Inferior parietal cortex (tissue), 1 donor: ENCODE measurements around the gene FAM83F.
"Not testable (repeated sequence)": the region's sequence is repeated elsewhere in the genome, so short reads cannot be mapped to it uniquely, and the experiment has no call there.

Source experiments
- DNase-seq: peaks from one replicate; pipeline ENCODE4 v3.0.0-alpha.2; 2016; ENCODE audit errors: extremely low spot score

FAM83F gene

DNA sequence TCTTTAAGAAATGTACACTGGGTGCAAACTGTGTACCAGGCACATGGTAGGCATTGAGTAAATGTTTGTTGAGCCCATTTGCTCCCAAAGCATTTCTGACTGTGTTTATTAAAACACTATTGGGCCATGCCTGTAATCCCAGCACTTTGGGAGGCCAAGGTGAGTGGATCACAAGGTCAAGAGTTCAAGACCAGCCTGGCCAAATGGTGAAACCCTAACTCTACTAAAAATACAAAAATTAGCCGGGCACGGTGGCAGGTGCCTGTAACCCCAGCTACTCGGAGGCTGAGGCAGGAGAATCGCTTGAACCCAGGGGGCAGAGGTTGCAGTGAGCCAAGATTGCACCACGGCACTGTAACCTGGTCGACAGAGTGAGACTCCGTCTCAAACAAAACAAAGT is 1.9 kb upstream of the FAM83F start:
- DNase-seq = not testable (repeated sequence)

DNA sequence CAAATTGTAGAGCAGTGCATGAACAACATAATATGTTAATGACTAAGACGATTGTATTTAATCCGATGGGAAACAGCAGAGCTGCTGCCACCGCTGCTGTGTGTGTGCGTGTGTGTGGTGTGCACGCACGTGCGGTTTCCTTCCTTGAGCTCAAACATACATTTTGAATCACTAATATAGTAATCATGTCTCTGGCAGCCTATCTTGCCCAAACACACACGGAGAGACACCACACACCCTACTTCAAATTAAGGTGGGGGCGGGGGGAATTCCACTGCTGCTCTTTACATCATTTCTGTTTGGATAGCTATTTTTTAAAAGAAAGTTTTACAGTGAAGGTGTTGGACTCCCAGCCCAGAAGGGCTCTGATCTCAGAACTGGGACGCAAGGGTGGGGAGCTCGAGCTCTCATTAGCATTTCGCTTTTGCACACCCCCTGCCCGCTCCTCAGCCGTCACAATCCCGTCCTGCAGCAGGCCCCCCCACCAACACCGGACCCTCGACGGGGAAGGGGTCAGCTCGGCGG is 651 bp upstream of the FAM83F start:
- DNase-seq = no peak

DNA sequence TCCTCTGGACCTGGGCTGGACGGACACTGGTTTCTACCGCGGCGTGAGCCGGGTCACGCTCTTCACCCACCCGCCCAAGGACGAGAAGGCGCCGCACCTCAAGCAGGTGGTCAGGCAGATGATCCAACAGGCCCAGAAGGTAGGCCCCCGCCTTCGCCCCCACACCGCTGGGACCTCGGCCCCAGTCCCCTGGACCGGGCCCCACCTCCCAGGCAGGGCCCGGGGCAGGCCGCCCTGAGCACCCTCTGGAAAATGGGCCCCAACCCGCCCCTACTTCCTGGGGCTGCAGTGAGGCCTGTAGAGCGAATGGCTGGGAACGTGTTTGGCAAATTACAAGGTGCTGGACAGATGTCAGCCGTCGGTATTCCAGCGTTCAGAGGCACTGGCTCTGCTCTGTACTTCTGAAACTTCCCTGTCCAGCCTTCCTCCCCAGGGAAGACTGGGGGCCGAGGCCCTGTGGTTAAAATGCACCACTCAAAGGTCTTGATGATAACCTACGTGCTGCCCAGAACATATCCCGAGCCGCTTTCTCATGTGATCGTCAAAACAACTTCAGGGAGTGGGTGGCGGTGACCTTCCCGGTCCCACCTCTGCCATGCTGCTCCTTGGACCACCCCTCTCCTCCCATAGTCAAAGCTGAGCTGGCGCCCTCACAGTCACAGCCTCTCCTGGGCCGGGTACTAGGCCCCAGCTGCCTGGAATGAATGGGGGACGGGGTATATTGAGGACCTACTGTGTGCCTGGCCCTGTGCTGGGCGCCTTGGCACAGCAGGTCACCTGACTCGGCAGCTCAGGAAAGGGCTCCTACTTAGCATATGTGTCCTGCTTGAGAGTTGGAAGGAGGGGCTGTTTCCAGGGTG is 869 bp downstream of the FAM83F start:
- no peak for DNase-seq

DNA sequence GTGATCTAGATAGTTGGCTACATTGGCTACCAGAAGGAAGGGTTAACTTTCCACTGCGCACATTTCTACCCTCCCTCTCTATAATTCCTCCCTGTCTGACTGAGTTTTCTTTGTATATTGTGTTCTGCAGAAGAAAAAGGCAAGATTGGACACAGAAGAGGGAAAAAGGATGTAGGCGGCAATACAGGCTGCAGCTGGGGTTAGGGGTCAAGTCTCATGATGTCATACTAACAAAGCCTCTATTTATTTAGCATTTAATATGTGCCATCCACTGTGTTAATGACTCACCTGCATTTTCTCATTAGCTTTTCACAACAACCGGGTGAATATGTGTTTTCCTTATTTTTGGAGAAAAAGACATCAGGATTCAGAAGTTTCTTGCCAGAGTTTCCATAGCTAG is 2.0 kb downstream of the FAM83F start:
- no peak for DNase-seq

DNA sequence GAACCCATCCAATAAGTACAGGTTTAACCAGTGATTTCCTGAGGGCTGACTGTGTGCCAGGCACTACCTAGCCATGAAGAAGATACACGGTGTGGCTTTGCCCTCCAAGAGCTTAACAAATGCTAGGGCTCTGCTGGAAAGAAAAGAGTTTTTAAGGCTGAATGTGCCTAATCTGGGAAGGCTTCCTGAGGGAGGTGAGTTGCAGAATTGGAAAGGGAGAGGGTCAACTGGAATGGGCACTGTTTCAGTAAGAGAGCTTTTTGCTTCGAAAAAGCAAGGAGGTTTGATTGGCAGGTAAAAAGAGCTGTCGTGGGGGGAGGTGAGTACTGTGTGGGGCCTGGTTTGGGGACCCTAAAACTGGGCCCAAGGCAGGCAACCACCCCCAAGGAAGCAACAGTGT is 2.7 kb downstream of the FAM83F start:
- no peak for DNase-seq

DNA sequence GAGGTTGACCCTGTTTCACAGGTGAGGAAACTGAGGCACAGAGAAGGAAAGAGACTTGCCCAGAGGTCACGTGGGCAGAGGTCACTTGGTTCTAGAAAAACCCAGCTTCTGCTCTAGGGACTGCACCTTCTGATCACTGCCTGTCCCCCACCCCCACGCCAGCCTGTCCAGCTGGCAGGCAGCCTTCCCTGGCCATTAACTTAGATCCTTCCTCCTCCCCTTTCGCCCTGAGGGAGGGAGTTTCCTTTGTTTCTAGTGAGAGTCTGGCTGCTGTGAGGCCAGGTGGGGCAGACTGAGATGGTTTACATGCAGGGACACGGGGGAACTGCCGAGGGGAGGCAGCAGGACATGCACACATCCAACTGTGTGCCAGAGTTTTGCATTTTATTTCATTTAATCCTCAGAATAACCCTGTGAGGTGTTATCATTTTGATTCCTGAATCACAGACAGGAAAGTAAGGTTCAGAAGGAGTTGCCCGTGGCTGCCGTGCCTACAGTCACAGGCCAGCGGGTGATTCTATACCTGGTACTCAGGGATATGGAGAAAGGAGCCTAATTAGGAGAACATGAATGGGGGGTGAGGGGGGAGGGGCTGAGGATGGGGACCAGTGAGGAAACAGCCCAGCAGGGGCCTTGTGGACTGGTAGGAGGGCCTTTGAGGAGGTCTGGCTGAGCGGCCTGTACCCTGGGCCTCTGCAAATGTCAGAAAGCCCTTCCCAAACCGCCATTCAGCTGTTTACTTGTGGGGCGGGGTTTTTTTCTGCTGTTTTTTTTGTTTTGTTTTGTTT is 3.4 kb downstream of the FAM83F start:
- DNase-seq = no peak

DNA sequence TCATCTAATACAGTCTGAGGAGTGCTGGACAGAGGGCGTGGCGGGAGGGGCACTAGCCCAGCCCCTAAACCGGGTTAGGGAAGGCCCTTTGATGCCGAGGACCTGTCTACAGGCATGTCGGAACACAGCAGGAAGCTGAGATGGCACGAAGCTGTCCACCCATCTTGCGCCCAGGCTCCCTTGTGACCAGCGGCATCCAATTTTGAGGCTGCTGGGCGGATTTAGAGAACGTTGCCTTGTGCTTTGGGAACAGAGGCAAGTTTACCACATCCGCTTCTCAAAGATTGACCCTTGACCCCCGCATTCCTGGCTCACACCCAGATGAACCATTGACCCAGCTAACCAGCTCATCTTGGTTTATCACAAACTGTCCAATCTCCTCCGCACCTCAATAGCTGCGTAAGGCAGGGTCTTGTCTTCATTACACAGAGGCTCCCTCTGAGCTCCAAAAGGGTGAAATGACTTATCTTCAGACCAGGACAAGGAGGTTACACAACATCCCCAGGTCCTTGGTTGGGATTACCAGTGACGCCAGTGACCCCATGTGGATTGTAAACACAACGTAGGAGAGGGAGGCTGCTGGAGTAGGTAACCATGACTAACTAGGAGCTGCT is 4.5 kb downstream of the FAM83F start:
- DNase-seq = peak; percentile 25

DNA sequence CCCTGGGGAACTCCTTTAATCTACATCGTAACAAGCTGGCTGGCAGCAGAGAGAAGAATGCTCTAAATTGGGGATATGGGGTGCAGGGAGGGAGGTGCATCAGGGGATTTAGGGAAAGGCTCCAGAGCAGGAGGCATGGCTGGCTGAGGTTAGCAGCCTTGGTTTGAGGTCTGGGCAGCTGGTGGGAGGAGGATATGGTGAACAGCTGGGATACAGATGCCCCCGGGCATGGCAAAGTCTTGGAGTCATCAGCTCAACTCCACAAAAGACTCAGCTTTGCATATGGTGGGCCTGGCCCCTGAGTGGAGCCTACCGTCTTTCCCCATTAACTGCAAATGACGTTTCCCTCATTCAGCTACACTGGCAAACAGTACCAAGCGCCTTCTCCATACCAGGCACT is 5.4 kb downstream of the FAM83F start:
- no peak for DNase-seq

DNA sequence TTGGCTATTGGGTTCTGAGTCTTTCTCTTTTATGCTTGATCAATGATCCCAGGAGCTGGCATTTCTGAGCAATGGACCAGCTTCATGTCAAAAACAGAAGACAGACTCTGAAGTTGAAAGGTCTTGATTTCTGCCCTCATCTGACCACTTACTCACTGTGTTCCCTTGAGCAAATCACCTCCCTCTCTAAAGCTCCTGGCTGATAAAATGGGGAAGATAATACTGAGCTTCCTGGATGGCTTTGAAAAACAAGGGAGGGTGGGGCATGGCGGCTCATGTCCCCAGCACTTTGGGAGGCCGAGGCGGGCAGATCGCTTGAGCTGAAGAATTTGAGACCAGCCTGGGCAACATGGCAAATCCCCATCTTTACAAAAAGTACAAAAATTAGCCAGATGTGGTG is 6.4 kb downstream of the FAM83F start:
- no peak for DNase-seq

DNA sequence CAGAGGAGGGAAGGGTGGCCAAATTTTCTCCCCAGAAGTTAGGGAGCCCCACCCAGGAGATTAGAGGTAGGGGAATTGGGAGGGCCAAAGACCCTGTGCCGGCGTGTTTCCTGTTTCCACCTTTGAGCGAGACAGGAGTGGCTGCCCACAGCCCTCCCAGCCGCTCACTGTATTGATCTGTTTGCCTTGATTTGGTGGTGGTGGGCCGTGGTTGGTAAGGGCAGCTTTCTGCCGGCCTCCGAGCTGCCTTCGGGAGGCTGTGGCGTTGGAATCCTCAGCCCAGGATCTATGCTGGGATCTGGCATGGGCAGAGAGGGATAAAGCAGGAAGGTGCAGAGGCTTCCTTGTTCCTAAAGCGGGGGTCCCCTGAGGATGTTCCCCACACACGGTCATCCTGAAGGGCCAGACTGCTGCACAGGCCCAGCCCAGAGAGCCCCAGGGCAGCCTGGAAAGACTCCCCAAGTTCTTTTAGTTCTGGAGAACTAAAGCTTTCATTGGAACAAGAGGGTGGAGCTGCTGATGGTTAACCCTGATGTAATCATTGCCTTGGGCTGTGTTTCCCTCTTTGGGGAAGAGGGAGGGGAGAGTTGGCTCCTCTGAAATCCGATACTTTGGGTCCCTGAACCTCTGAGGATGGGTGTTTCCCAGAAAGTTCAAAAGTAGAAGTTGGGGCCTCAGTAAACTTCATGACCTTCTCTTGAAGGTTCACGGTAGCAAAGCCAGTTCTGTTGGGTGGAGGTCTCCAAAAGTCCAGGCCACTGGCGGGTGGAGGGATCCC is 7.2 kb downstream of the FAM83F start:
- no peak for DNase-seq

DNA sequence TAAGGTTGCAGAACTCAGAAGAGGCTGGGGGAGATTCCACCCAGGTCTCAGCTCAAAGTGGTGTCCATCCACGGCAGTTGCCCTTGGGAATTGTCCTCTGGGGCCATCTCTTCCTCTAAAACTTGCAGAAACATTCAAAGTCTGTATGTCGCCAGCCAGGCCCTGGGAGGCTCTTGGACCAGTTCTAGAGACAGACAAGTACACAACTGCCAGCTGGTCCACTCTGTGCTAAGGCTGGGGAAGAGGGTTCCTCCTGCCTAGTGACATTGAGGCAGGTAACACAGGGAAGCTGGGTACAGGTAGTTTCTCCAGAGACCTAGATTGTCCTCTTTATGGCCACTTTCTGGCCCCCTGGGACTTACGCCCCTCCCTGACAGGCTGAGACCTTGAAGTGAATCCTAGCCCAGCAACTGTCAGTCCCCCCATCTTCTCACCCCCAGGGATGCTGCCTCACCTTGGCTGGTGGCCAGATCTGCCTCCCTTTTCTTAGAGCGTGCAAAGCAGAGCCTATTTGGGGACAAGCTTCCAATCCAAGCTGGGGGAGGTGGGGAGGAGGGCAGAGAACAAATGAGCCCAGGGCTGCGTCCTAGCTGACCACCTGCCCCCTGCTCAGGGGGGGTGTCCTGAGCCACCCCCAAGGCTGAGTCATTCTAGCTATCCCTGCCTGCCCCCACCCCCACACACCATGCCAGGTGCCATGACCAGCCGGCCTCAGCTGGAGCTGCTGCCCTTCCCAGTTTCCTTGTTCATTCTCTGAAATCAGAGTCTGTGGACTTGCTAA is 8.4 kb downstream of the FAM83F start:
- DNase-seq = no peak

DNA sequence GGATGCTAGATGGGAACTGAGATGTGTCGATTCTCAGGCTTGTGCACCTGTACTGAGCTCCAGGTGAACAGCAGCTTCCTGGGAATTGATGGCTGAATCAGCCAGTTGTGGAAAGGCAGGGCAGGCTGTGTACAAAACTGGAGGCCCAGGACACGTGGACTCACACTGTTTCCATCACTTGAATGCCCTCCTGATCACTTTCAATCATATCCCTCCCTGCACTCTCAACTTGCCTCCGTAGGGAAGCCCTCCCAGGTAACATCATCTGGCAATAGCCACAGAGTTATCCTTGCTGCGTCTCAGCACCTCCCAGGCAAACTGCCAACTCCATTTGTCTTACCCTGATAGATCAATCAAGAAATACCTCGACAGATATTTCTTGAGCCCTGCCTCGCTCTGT is 10.1 kb downstream of the FAM83F start:
- no peak for DNase-seq

DNA sequence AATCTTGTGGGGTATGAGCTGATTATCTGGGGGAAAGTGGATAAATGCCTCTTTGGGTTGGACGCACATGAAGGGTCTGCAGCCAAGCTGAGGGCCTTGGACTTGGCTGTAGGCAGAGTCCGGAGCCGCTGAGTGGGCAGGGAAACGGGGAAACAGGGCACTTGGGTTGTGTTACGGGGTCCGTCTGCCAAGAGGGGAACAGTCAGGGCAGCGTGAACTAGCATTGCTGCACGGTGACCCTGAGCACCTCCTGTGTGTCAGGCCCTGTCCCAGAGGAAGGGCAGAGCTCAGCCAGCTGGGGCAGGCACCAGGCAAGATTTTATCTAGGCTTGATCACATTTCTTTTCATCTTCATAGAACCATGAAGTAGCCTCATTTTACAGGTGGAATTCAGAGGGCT is 11.9 kb downstream of the FAM83F start:
- no peak for DNase-seq

DNA sequence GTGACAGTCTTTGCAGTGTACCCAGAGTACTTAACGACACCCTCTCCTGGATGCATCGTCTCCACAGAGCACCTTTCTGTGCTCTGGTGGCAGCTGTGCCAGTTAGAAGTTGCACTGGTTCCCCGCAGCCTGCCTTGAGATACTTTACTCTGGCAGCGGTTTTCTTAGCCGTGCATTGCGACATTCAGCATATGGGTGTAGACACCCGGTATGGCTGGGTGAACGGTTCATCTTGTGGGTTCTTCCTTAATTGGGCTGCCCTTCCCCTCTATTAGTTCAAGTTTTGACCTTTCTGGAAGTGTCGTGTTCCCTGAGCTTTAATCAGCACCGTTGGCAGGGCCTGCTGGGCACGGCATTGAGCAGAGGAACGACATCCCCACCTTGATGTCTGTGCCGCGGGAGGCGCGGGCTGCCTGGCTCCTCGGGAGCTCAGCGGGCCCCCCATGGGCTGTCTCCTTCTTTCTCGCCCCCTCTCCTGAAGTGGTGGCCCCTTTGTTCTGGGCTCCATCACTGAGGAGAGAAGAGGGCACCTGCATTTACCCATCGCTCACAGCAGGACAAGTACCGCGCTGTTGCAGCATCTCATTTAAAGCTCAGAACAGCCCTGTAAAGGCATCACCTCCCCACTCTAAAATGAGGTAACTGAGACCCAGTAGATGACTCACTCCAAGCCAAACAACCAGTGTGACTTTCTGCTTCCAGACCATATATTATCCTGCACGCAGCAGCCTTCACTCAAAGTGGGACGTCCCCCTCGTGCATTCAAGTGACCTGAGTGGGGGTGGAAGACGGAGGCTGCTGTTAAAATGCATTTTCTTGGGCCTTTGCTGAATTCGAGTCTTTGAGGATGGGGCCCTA is 13.3 kb downstream of the FAM83F start:
- no peak for DNase-seq

DNA sequence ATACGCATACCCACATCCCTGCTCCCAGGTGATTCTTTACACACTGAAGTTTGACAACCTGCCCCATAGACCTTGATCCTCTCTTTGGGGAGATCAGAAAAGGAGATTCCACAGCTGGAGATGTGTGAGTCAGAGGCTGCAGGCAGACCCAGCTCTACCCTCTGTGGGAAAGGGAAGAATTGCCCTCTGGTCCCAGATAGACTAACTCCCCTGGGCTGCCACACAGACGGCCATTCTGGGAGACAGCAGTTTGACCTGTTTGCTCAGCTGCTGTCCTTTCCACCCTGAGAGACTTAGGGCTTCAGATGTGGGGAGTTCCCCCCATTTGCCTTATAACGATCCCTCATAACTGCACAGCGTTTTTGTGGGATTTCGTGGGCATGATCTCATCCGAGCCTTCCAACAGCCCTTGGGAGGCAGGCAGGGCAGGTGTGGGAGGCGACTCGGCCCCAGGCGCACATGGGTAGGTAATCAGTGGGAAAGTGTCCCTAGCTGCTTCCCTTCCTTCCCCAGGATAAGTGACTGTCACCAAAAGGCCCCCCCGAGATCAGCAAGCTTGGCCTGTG is 14.1 kb downstream of the FAM83F start:
- no peak for DNase-seq

DNA sequence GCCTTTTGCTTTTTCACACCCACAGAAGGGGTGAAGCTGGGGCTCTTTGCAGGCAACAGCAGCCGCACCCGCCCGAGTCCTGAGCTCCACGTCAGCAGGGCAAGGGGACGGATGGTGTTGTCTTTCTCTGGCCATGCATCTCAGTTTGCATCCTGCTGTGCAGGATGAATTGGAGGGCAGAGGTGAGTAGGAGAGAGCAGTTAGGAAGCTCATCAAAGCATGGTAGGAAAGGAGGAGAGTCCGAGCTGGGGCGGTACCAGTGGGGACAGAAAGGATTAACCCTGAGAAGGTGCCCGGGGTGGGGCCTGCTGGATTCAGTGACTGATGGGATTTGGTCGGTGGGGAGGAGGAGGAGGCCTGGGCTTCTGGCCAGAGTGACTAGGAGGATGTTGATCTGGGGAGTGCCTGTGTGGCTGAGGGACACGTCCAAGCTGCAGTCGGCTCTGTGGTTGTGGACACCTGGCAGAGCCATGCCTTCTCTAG is 14.6 kb downstream of the FAM83F start:
- DNase-seq = no peak

DNA sequence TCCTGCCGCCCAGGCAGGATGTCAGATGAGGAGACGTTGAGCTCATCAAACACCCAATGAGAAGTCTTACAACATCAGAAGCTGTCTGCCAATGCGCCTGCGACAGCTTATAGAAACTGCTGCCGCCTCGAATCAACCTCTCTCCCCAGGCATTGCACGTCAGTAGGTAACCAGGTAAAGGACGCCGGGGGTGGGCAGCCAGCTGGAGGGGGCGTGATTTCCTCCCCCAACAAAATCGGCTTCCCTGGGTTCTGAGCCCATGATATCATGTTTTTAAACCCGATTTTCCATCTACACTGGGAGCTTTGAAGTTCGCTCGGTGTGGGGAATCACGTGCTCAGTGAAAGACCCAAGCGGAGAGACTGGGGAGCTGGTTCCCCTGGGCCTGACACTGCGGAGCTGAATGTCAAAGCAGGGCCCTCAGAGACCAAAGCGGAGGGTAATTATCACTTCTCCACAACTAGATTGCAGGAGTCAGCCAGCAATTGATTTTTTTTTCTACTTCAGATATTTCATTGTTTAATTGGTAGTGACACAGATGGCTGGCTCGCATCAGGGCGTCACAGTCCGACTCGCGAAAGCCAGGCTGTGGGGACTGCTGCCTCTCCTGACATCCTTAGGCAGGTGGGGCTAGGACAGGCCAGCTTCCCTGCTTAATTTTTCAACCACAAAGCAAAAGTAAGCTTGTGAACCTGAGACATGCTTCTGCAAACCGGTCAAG is 15.4 kb downstream of the FAM83F start:
- DNase-seq = no peak

DNA sequence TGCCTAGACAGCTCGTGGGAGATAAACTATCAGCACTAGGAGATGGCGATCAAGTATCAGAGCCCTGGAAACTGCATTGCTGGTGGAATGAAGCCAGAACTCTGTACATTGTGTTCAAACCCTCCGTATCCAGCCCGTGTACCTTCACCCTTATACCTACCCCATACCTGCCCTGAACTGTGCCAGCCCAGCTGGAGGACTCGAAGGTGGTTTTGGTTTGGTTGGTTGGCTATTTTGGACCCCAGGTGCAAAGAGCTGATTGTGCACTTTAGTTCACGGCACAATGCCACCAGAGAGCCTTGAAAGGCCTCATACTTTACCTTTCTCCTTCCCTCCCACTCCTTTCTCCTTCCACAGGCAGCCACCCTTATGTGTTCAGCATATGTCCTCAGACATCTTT is 16.0 kb downstream of the FAM83F start:
- no peak for DNase-seq
